NB4 (cell line): Measurements from ENCODE around the gene KDM6B.

Experiments
- DNase-seq: peaks from one replicate; pipeline ENCODE4 v3.0.0; 2010; ENCODE audit warnings: low read depth
- H3K4me3 ChIP-seq: one replicate; pipeline ENCODE4 v1.5.1; 2011; ENCODE audit warnings: mild to moderate bottlenecking, low read depth, low read length, moderate library complexity
- MYC ChIP-seq: IDR thresholded peaks from 2 replicates; pipeline ENCODE4 v1.6.1; 2011; ENCODE audit warnings: low read depth, low read length
- POLR2A ChIP-seq: IDR thresholded peaks from 2 replicates; pipeline ENCODE4 v1.6.1; 2011; ENCODE audit warnings: mild to moderate bottlenecking; ENCODE audit not compliant: insufficient read length; ENCODE audit errors: extremely low read depth
- TF ChIP-seq, protein P1 (sequence below): IDR thresholded peaks from one replicate; pipeline ENCODE4 v1.5.1; 2012; ENCODE audit warnings: low read depth, low read length
- TF ChIP-seq, protein P2 (sequence below): IDR thresholded peaks from 2 replicates; pipeline ENCODE4 v1.6.1; 2011; ENCODE audit warnings: low read depth, low read length

Gene KDM6B

DNA sequence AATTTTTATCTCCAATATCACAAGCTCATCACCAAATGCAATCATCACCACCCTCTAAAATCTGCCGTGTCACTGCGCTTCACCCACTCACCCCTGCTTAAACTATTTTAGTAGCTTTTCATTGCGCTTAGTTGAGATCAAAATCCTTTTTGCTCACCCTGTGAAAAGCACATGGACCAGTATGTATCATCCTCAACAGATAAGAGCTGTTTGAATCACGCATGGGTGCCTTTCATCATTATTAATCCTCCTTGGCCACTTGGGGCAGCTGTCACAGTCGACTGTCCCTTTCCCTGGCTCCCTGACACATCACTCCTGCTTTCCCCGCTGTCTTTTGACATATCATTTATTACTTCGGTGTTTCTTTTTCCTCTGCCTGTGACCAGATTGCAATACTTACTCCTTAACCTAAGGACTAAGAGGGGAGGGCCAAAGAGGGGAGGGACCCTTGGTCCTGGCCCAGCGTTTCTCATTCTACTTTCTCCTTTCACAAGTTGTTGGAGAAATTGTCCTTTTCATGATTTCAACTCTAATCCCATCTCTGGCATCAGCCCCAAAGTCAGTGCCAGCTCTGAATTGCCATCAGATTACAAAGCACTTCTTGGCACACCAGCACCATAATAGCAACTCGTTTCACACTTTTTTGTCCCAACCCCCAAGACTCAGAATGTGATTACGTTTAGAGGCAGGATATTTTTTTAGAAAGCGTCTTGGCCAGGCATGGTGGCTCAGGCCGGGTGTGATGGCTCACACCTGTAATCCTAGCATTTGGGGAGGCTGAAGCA is 8.6 kb upstream of the KDM6B start:
- TF ChIP-seq POLR2A (no peak), MYC (no peak)
- TF ChIP-seq, protein P1, sequence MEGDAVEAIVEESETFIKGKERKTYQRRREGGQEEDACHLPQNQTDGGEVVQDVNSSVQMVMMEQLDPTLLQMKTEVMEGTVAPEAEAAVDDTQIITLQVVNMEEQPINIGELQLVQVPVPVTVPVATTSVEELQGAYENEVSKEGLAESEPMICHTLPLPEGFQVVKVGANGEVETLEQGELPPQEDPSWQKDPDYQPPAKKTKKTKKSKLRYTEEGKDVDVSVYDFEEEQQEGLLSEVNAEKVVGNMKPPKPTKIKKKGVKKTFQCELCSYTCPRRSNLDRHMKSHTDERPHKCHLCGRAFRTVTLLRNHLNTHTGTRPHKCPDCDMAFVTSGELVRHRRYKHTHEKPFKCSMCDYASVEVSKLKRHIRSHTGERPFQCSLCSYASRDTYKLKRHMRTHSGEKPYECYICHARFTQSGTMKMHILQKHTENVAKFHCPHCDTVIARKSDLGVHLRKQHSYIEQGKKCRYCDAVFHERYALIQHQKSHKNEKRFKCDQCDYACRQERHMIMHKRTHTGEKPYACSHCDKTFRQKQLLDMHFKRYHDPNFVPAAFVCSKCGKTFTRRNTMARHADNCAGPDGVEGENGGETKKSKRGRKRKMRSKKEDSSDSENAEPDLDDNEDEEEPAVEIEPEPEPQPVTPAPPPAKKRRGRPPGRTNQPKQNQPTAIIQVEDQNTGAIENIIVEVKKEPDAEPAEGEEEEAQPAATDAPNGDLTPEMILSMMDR, result no peak
- TF ChIP-seq, protein P2, sequence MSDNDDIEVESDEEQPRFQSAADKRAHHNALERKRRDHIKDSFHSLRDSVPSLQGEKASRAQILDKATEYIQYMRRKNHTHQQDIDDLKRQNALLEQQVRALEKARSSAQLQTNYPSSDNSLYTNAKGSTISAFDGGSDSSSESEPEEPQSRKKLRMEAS, result peak; percentile 53
- peak; percentile 21 for DNase-seq

DNA sequence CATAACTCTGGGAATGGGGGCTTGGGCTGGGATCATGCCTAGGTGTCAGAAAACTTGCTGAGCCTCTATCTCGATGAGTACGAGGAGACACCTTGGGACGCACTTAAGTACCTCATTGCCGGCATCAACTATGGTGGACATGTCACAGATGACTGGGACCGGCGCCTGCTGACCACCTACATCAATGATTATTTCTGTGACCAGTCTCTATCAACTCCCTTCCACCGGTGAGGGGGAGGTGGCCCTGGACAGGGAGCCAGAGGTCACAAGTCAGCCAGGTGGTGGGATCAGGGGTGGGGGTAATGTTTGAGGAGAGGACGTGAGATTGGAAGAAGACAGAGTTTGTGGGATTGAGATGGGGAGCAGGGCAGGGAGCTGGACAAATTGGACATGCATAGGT is 3.4 kb upstream of the KDM6B start:
- no peak for DNase-seq
- no peak overlapping the region for H3K4me3 ChIP-seq
- TF ChIP-seq MYC, result no peak
- no peak for TF ChIP-seq POLR2A
- TF ChIP-seq, protein P2, result no peak
- TF ChIP-seq, protein P1, result no peak

More for the DNA sequence above, 8.6 kb upstream of the KDM6B start:
- H3K4me3 ChIP-seq, result no peak overlapping the region

DNA sequence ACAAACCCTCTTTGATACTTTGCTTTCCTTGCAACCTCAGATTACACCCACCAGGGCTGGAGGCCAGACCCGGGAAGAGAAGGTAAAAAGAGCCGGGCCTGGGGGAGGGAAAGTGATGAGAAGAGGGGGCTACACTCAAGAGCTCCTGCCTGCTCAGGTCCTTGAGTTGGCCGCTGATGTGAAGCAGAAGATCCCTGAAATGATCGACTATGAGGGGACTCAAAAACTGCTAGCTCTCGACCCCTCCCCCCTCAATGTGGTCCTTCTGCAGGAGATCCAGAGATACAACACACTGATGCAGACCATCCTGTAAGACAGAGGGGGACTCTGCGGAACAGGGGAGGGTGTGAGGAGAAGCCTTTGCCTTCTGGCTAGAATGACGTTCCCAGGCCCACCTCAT is 2.8 kb upstream of the KDM6B start:
- DNase-seq, result no peak
- H3K4me3 ChIP-seq, result no peak overlapping the region
- TF ChIP-seq, protein P2, result no peak
- TF ChIP-seq, protein P1, result no peak
- TF ChIP-seq POLR2A, result no peak
- TF ChIP-seq MYC, result no peak

DNA sequence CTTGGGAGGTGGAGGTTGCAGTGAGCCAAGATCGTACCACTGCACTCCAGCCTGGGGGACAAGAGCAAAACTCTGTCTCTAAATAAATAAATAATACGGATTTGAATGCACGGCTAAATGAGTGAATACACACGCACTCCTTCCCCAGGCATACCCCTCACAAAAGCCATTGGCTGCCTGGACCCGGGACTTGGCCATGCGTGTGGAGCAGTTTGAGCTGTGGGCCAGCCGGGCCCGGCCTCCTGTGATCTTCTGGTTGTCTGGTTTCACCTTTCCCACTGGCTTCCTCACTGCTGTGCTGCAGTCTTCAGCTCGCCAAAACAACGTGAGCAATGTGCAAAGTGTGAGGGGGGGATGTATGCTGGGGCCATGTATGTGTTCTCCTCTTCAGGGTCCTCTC is 1.6 kb upstream of the KDM6B start:
- no peak overlapping the region for H3K4me3 ChIP-seq
- no peak for DNase-seq
- TF ChIP-seq MYC, result no peak
- TF ChIP-seq POLR2A, result no peak
- TF ChIP-seq, protein P1, result no peak
- TF ChIP-seq, protein P2, result no peak

DNA sequence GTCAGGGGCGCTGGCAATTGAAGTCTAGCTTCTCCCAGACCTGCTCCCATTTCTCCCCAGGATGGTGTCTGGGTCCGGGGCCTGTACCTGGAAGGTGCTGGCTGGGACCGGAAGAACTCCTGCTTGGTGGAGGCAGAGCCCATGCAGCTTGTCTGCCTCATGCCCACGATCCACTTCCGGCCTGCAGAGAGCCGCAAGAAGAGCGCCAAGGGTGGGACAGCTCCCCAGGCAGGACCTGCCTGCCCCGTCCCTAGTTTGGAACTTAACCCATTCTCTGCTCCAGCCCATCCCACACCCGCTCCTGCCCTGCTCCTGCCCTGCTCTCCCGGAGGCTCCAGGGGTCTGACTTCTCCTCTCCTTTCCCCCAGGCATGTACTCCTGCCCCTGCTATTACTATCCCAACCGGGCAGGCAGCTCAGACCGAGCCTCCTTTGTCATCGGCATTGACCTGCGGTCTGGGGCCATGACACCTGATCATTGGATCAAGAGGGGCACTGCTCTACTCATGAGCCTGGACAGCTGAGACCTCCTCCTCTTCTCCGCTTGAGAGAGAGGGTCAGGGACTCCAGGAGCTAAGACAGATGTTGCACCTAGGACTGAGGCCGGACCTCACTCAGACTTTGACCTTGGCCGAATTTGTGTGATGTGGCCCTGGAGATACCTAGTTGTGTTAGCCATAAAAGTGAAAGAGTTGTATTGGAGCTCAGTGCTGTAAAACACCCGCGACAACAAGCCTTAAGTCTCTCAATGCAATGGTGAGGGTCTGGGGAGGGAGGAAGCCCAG is 814 bp upstream of the KDM6B start:
- TF ChIP-seq MYC, result no peak
- TF ChIP-seq POLR2A, result no peak
- TF ChIP-seq, protein P1, result no peak
- TF ChIP-seq, protein P2, result no peak
- peak overlapping the region; percentile 32 for H3K4me3 ChIP-seq
- no peak for DNase-seq
